ENCODE measurements around the gene PITPNM3.

GRCh38 chr17:6596941-6597340 lies 40.6 kb upstream of the PITPNM3 start:
- TF ChIP-seq CTCF (IDR thresholded peaks at IDR 0.05): no peak
- no peak for TF ChIP-seq POLR2A (IDR thresholded peaks at IDR 0.05)

All from adrenal gland (tissue), 5 donors.